DMS114 treated with DMSO at 0.1 percent for 48 hours (cell line): ENCODE results near the gene LARGE1.

ENCODE experiments used
- DNase-seq: peaks from one replicate; lab custom pipeline; 2025; ENCODE audit not compliant: unreplicated experiment; lab: John Stamatoyannopoulos, UW

The LARGE1 gene

DNA sequence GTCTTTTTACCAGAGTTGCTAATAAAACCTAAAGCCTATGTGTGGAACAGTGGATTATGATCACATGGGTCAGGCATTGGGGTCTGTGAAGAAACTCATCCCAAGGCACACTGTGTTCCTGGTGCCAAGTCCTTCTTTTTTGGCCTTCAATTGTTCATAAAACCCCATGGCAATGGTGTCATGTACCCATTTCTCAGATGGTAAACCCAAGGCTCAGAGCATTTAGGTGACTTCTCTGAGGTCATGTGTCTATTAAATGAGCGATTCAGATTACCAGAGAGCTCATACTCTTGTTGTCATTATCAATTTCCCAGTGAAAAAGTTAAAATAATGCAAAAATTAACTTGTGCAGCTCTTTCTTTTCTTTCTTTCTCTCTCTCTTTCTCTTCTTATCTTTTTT lies 589.3 kb downstream of the LARGE1 start:
- no peak for DNase-seq

DNA sequence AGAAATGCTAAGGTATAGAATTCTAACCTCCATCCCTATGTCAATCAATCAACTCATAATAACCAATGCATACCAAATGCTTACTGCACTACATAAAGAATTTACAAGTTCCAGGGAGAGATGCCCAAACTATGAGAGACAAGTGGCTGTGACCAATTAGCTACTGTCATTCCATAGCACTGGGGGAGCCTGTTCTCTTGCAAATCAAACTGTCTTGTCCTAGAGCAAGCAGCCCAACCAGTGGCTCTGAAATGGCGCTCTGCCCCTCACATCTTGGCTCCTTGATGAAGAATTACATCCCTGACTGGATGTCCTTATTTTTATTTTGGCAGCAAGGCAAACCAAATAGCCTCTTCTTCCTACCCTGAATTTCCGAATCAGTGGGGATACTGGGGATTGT lies 589.7 kb downstream of the LARGE1 start:
- DNase-seq: no peak

DNA sequence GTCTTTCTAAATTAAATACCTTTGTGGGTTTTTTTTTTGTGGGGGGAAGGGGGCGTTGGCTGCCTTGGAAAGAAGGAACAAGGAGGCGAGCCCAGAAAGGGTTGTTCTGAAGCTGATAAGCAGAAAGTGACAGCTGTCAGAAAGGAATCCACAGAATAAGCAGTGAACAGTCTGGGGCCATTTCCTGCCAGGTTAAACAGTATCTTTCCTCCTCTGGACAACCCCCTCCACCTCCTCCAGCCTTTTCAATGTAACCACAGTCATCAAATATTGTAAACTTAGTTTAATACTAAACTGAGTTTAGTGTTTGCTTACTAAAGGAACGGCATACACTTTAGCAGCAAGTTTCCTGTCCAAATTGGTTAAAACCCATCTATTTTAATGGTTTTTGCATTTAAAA lies 590.9 kb downstream of the LARGE1 start:
- no peak for DNase-seq

DNA sequence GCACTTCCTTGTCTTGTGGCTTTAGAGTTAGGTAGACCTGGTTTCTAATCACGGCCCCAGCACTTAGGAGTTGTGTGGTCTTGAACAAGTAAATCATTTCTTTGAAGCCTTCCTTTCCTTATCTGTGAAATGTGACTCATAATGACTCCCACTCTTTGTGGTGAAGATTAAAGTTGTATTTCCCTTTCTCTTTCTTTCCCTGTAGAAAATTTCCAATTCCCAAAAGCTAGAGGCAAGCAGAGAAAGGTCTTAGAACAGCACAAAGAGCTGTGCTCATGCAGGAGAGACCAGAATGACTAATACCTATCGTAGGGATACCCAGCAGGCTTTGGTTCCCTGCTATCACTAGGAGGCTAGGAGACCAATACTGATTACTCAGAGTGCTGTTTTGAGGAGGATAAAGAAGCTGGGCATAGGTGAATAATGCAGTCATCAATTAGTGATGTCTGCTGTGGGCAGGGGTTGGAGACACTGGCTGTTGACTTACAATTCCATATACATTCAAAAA lies 591.4 kb downstream of the LARGE1 start:
- no peak for DNase-seq

DNA sequence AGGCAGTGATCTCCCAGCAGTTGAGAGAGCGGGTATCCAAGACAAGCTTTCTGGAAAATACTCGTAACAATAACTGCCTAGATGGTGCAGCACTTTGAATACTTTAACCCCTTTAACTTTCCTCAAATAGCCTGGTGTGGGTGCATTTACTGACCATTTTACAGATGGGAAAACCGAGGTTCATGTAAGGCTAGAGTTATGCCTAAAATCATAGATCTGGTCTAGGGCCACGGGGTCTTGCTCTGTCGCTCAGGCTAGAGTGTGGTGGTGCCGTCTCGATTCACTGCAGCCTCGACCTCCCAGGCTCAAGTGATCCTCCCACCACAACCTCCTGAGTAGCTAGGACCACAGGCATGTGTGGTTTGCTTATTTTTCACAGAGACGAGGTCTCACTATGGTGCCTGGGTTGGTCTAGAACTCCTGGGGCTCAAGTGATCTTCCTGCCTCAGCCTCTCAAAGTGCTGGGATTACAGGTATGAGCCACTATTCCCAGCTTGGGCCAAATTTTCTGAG lies 592.9 kb downstream of the LARGE1 start:
- DNase-seq: no peak

DNA sequence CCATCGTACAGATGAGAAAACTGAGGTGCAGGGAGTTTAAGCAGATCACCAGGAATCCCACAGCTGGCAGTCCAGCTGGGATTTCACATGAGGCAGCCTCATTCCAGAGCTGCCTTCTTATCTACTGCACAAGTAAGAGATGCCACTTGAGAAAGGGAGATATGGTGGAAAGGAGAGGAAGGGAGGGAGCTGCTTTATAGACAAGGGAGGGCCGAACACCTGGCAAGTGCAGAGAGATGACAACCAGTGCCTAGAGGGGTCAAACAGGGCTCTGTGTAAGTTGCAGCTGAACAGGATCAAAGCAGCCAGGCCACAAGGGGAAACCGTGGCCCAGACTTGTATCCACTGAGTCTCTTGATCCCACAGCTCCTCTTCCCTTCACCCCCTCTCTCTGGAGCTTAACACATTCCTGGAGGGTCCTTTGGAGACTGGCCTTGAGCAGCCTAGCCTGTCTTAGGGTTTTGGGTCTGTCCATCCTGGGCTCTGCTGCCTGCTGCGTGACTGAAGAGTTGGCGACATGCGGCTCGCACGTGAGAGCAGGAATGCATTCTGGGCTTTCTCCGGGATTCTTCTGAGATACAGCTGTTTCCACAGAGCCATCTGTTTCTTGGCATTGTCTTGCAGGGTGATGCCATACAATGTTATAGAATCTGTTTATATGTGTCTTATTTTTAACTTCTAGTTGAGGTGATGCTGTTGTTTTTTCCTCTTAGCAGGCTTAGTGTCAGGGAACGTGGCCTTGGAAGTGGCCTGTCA lies 593.6 kb downstream of the LARGE1 start:
- DNase-seq: no peak

GRCh38 chr22:33325232-33326004 lies 594.9 kb downstream of the LARGE1 start:
- DNase-seq: no peak

GRCh38 chr22:33324228-33324627 lies 596.0 kb downstream of the LARGE1 start:
- DNase-seq: no peak

GRCh38 chr22:33321466-33321865 lies 598.8 kb downstream of the LARGE1 start:
- no peak for DNase-seq

GRCh38 chr22:33315954-33316353 lies 604.3 kb downstream of the LARGE1 start:
- DNase-seq: no peak

GRCh38 chr22:33315117-33315516 lies 605.2 kb downstream of the LARGE1 start:
- no peak for DNase-seq

DNA sequence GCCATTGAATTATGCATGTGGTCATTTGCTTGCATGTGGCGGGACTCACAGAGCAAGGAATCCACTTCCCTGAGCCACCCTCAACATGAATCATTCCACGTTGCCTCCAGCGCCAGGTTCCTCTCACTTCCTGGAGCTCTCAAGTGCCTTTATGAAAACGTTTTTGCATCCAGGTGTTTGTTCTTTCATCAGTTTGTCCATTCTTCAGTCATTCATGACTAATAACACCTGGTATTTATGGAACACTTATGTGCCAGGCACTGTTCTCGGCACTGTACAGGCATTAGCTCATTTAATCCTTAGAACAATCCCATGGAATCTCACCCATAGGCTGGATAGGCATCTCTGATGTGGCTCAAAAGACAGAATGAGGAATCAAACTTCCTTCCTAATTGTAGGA lies 606.0 kb downstream of the LARGE1 start:
- no peak for DNase-seq

DNA sequence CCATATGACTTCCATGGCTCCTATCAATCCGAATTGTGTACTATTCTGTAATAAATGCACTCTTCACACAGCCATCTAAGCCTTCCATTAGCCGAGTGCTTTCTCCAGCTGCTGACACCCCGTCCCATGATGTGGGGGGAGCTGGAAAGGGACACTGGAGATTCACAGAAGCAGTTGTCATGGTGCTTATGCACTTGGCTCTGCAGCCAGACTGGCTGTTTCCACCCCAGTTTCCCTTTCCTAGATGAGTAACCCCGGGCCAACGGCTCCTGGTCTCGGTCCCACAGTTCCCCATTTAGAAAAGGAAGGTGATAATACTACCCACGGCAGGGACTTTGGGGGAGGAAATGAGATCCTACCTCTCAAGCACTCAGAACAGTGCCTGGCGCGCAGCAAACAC lies 617.2 kb downstream of the LARGE1 start:
- no peak for DNase-seq

GRCh38 chr22:33302549-33302948 lies 617.7 kb downstream of the LARGE1 start:
- DNase-seq: no peak

- DNase-seq: peak; percentile 32
These were observed 618.2 kb downstream of the LARGE1 start for GRCh38 chr22:33302049-33302545.

DNA sequence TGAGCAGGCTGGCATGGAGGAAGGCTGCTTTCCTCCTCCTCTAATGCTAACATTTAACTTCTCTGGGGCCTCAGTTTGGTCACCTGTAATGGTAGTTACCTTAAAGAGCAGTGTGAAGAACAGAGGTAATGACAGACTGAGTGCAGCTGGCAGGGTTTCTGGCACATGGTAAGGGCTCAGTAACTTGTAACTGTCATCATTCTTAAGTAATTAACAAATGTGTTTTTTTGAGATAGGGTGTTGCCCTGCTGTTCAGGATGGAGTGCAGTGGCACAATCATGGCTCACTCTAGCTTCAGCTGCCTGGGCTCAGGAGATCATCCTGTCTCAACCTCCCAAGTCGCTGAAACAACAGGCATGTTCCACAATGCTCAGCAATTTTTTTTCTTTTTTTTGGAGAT lies 620.1 kb downstream of the LARGE1 start:
- DNase-seq: no peak

DNA sequence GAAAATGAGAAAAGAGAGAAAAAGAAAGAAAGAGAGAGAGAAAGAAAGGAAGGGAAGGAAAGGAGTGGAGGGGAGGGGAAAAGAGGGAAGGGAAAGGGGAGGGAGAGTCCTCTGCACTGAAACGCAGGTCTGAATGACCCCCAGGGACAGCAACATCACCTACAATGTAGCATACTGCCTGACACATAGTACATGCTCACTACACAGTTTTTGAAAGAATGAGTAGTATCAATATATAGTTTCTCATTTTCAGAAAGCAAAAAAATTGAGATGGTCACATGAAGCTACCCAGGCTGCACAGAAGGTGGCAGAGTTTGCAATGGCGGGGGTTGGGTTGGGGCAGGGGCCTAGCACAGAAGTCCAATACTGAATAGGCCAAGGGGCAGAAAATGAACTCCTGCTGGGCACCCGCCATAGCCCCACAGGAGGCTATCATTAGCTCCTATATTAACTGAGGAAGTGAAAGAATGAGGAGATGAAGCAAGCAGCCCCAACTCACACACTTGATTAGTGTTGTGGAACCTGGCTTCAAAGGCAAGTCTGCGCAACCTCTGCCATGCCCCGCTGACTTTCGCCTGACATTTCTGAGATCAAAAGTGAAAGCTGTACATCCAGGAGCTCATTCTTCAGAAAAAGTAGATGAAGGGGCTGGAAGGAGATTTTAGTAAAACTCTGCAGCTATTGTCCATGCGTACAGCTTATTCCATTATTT lies 620.9 kb downstream of the LARGE1 start:
- DNase-seq: no peak

DNA sequence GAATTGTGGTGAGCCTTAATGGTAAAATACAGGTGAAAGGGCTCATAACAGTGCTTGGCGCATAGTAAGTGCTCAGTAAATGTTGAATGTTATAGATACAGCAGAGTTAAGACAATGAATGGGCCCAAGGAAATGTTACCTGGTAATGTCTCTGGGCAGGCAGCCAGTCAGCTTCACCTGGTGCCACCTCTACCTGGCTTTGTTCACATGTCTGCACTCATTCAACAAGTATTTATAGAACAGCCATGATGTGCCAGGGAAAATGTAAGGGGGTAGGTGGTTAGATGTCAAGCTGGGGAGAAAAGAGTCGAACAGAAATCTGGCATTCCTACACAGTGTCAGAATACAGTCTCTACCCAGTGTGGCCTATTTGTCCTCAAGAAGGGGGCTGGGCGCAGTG lies 623.3 kb downstream of the LARGE1 start:
- no peak for DNase-seq

DNA sequence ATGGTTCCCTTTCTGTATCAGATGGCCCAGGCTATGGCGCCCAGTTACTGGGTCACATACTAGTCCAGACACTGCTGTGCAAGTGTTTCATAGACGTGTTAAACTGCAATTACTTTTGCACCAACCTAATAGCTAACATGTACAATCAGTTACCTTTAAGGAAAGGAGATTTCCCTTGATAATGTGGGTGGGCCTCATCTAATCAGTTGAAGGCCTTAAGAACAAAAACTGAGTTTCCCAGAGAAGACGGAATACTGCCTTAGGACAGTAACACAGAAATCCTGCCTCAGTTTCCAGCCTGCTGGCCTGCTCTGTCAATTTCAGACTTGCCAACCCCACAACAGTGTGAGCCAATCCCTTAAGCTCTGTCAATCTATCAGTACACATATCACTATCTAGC lies 632.2 kb downstream of the LARGE1 start:
- DNase-seq: no peak

- no peak for DNase-seq
These were observed 645.2 kb downstream of the LARGE1 start for GRCh38 chr22:33275073-33275443.
